Tongue (tissue), 2 donors: Measurements from ENCODE around the gene ATP5F1D. TPM values are rescaled to one million over a fixed set of nuclear protein-coding genes. Genes with fewer than 3 reads are reported as not detected.

Source experiments
- DNase-seq: peaks from one replicate; pipeline ENCODE4 v3.0.0-alpha.2; 2015
- total RNA-seq: library from RNA; depleted of rRNA; stranded (reverse); fragments of >200 nt; gene quantifications from one replicate; pipeline ENCODE4 v1.2.3, GENCODE V29; 2014

Gene ATP5F1D
- total RNA-seq, 1 donor from 2014 or later, result 67.2 TPM

DNA sequence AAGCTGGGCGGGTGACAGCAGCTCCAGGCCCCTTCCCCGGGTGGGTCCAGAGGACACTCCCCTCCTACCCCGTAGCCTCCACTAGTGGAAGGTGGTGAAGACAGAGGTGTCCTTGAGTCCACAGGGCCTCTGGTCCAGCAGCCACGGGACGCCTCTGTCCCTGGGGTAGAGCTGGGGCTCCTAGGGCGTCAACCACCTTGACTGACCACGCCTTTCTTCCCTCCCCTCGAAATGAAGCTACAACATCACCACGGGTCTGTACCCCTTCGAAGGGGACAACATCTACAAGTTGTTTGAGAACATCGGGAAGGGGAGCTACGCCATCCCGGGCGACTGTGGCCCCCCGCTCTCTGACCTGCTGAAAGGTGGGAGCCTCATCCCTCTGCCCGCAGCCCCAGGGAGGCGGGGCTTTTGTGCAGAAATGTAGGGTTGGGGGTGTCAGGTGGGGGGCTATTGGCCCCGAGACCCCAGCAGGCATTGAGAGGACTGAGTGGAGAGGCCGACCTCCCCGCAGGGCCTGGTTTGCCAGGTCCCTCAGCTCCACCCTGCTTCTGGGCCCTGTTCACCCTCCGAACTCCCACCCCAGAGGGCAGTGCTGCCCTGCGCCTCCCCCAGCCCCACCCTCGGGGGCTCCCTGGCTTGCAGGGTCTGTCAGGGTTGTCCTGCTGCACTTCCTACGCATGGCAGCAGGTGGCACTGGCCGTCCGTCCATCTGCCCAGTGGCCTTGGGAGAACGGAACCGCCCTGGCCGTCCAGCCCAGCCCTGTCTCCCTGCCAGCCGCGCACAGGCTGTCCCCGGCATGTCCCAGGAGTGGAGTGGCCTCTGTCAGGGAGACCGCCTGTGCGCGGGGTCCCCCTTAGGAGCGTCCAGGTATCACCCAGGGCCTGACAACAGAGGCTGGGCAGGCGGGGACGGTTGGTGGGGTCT is 20.3 kb upstream of the ATP5F1D start:
- DNase-seq, result peak; percentile 74

DNA sequence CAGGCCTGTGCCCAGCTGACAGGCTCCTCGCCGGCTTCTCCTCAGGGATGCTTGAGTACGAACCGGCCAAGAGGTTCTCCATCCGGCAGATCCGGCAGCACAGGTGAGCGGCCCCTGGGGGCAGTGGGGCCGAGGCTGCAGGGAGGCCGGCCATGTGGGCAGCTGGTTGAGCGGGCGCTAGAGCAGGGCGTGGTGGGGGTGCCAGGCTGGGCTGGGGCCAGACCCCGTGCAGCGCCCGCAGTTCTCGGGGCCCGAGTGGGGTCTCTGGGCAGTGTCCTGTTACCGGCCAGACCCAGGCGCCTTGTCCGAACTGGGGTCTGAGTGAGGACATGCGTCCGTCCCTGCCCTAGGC is 19.7 kb upstream of the ATP5F1D start:
- no peak for DNase-seq

DNA sequence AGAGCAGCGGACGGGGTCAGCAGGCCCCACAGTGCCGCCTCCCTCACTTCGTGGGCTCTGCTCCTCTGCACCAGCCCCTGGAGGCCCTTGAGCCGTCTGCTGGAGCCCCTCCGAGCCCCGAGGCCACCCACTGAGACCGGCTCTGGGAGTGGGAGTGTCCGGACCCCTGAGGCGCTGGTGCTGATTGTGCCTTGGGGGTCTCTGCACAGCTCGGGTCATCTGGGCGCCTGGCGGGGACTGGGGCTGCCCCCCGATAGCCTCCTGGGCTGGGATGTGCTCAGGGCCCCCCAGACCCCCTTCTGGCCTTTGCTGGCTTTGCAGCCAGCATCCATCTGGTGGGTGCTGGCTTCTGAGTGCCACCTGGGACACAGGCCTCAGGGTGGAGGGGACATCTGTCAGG is 19.2 kb upstream of the ATP5F1D start:
- no peak for DNase-seq

DNA sequence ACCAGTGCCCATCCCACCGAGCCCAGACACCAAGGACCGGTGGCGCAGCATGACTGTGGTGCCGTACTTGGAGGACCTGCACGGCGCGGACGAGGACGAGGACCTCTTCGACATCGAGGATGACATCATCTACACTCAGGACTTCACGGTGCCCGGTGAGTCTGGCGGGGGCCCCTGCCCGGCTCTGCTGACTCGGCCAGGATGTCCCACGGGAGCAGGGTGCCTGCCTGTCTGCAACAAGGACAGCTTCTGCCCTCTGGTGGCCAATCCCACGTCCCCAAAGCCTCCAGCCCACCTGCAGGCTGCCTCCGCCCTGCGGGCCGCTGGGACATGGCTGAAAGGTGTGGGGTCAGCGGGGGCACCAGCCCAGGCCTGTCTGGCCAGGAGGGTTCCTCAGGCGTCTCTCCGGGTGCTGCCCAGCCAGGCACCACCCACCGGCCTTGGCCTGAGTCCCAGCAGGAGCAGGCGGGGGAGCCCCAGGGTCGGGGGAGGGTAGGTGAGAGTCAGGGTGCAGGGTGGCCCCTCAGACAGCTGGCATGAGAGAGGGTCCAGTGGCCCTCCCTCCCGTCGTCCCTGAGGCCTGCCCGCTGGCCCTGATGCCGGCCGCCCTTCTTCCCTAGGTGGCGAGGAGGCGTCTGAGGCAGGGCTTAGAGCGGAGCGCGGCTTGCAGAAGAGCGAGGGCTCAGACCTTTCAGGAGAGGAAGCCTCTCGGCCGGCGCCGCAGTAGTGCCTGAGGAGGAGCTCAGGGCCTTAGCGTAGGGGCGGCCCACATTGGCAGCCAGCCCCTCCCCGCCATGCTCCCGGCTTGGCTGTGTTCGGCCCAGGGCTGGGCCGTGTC is 18.3 kb upstream of the ATP5F1D start:
- DNase-seq, result no peak

DNA sequence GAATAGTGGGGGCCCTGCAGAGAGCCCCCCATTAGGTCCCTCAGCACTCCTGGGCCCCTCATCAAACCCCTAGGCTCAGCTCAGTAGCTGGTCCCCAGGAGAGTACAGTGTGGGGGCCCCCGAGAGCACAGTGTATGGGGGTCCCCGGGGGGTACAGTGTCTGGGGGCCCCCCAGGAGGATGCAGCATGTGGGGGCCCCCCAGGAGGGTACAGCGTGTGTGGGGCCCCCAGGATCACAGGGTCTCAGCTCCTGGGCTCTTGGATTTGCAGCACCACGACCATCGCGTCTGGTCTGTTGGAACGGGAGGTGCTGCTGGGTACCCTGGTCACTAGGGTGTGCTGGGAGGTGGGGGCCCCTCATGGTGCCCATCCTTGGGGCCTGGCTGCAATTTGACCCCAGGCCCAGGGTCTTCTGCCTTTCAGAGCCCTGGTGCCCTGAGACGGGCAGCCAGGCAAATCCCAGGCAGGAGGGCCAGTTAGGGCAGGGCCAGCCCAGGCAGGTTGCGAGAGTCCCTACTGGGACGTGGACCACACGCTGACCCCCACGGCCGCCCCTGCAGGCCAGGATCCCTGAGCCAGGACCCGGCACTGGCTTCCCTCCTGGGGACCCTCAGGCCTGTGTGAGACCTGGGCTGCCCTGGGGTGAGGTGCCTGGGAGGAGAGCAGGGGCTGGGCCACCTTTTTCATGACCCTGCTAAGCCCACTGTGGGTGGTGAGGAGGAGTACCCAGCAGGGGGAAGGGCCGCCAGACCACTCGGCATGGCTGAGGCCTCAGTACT is 17.3 kb upstream of the ATP5F1D start:
- no peak for DNase-seq

DNA sequence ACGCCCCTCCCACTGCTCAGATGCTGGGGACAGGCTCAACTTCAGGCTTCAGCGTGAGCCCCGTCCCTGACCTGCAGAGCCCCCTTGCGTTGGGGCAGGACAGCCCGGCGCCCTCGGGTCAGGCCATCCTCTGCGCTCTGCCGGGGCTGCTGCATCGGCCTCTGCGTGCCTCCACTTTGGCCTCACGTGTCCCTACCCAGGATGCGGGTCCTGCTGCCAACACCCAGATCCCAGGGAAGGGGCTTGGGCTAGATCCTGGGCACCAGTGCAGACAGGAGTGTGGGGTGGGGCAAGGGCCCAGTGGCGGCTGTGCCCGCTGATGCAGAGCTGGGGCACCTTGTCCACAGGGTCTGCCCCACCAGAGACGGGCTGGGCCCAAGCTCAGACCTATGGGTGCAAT is 16.7 kb upstream of the ATP5F1D start:
- no peak for DNase-seq

DNA sequence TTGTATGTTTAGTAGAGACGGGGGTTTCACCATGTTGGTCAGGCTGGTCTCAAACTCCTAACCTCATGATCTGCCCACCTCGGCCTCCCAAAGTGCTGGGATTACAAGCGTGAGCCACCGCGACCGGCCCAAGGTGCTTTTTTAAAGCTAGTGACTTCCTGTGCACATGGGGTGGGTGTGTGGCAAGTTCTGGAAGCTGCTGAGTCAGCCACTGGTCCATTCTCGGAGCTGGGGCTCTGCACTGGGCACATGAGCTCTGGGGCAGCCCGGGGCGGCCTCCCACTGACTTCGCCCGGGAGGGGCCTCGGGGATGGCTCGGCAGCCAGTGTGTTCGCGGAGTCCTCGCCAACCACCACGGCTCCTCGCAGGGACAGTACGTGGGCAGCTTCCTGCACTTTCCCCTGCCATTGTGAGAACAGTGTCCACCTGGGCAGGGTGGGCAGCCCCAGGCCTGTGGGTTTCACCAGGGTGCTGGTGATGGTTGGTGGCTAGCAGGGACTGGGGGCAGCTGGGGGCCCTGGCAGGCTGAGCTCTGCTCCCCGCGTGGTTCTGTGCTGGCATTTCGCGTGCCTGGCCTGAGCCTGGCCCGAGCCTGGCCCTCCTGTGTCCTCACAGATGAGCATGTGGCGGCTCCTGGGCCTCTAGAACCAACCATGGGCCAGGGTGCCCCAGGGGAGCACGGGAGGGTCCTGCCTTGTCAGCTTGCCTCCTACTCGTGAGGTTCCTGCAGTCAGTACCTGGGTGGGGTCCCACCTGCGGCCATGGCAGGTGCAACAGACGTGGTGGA is 15.9 kb upstream of the ATP5F1D start:
- DNase-seq, result no peak

DNA sequence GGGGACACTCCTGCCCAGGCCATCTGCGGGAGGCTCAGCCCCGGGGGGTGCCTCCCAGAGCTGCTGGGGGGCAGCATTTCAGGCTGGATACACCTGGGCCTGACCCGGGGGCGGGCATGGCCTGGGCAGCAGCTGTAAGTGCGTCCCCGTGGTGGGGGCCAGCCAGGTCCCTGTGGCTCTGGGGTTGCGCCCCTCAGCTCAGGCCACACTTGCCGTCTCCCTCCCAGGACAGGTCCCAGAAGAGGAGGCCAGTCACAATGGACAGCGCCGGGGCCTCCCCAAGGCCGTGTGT is 15.4 kb upstream of the ATP5F1D start:
- no peak for DNase-seq

DNA sequence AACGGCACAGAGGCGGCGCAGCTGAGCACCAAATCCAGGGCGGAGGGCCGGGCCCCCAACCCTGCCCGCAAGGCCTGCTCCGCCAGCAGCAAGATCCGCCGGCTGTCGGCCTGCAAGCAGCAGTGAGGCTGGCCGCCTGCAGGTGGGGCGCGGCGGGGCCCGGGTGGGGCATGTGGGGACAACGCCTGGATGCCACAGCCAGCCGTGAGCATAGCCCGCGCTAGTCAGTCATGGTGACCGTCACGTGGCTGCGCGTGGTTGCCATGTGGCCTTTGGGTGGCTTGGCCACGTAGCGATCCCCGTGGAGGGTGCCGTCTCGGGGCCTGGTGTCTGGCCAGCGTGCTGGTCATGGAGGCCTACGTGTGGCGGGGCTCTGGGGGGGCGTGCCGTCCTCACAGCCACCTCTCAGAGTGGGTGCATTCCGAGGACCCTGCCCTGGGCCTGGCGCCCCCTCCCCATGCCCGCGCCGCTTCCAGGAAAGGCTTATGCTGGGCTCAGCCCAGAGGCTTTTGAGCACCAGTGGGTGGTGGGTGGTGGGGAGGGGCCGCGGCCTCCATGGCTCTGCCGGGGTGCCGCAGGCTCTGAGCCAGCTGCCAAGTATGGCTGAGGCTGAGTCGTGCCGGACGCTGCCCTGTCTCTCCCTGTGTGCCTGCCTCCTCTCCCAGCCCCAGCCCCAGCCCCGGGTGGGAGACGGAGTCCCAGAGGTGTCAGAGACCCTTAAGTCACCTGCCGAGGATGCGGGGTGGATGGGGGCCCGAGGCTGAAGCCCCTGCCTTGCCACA is 14.8 kb upstream of the ATP5F1D start:
- no peak for DNase-seq

DNA sequence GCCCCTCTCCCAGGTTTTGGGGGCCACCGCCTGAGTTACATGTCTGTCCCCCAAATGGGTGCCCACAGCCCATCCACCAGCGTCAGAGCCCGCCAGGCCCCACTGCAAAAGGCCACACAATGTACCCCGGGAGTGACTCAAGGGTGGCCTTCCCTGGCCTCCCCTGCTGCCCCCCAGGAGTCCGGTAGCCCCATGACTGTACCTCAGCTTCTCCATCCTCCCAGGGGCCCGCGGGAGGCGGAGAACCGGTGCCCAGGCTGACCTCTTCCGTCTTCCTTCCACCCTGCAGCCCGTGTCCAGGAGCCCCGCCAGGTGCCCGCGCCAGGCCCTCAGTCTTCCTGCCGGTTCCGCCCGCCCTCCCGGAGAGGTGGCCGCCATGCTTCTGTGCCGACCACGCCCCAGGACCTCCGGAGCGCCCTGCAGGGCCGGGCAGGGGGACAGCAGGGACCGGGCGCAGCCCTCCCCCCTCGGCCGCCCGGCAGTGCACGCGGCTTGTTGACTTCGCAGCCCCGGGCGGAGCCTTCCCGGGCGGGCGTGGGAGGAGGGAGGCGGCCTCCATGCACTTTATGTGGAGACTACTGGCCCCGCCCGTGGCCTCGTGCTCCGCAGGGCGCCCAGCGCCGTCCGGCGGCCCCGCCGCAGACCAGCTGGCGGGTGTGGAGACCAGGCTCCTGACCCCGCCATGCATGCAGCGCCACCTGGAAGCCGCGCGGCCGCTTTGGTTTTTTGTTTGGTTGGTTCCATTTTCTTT is 14.1 kb upstream of the ATP5F1D start:
- DNase-seq, result no peak

DNA sequence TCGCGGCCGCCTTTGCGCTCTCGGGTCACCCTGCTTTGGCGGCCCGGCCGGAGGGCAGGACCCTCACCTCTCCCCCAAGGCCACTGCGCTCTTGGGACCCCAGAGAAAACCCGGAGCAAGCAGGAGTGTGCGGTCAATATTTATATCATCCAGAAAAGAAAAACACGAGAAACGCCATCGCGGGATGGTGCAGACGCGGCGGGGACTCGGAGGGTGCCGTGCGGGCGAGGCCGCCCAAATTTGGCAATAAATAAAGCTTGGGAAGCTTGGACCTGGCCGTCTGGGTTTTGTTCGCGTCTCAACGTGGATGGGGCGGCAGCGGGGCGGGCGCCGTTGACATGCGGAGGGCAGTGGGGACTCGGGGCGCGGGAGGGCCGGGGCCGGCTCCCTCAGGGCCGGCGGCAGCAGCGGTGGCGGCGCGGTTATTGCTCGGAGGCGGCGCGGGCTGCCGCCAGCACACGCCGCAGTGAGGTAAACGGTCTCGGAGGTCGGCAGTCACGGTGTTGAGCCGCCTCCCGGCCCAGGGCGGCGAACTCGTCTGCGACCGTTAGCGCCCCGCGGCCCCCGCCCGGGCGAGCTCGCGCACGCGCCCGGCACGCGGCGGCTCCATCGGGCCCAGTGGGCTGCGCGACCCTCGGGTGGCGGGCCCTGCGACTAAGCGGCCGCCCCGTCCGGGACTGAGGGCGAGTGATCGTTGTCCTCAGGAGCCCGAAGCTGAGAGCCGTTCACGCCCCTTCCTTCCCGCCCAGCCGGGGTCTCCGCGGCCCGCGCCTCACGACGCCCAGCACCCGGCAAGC is 13.2 kb upstream of the ATP5F1D start:
- no peak for DNase-seq

DNA sequence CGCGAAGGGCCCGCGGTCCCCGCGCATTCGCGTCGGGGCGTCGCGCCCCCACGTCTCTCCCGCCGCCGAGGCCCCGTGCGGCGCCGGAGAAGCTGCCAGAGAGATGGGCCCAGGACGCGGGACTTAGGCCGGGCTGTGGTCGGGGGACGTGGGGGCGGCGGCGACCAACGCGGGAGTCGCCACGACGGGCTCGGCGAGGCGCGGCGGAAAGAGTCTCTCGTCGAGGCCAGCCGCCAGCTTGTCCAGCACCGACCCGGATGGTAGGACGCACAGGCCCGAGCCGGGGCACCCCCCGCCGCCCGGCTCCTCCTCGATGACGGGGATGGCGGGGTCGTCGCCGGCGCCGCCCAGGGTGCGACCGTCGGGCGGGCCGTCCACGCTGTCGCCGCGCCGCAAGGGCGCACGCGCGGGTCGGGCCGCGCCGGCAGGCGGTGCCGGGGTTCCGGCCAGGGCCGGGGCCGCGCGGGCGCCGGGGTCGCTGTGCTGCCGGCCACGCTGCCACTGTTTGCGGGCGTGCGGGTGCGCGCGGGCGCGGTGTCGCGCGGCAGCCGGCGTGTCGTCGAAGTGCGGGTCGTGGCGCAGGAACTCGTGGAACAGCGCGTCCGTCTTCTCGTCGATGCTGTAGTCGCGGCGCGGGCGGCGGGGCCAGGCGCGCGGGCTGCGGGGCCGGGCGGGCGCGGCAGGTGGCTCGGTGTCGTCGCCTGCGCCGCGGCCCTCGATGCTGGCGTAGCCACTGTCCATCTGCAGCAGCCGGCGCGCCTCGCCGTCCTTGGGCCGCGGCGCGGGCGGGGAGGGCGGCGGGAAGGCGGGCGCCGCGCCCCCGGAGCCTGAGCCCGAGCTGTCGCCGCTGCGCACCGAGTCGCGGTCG is 12.3 kb upstream of the ATP5F1D start:
- no peak for DNase-seq

DNA sequence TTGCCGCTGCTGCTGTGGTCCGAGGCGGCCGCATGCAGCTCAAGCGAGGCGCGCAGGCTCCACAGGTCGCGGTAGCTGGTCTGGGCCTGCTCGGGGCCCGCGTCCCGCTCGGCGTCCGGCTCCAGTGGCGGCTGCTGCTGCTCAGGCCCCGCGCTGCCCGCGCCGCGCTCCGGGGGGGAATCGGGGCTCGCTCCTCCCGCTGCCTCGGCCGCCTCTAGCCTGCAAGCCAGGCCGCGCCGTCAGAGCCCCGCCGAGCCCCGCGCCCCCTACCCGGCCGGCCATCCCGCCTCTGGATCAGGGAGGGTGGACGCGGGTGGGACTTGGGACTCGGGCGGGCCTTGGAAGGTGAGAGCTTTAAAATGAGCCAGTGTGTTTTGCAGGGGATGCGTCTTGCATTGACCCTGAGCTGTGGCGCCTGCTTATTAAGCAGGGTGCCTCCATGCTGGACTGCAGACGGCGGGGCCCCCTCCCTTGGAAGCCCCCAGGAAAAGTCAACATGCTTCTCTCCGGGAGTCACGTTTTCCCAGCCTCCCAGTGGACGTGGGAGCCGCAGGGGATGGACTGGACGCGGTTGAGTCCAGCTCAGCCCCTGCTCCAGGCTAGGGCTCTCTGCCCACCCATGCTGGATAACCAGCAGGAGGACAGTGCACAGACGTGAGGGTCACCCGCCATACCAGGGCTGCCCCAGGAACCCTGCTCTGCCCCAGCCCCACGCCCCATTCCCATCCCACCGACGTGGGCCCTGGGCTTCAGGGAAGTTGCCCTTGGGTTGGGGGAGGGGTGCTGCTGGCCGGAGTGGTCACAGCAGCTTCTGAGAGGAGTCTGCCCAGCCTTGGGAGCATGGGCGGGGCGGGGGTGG is 11.4 kb upstream of the ATP5F1D start:
- DNase-seq, result no peak

DNA sequence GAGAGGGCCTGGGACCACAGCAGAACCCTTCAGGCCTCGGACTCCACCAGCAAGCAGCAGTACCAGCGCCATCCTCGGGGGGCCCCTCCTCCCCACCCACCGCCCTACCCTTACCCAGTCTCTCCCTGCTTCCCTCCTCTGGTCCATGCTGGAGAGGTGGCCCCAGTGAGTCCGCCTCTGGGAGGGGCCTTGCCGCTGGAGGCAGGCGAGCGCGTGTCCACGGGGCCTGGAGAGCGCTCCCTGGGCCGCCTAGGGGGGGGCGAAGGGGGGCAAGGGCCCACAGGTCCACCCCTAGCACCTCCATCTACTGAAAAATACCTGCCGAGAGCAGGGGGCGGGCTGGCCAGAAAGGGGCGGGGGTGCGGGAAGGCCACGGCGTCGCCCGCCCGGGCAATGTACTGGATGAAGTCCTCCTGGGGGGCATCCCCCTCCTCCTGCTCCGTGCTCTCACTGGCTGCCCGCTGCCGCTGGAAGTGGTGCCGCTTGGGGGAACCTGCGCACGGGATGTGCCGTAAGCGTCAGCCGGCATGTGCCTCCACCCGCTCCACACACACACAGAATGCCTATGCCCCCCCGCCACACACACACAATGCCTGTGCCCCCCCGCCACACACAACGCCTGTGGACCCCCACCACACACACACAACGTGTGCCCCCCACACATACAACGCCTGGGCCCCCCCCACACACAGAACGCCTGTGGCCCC is 10.6 kb upstream of the ATP5F1D start:
- DNase-seq, result no peak

DNA sequence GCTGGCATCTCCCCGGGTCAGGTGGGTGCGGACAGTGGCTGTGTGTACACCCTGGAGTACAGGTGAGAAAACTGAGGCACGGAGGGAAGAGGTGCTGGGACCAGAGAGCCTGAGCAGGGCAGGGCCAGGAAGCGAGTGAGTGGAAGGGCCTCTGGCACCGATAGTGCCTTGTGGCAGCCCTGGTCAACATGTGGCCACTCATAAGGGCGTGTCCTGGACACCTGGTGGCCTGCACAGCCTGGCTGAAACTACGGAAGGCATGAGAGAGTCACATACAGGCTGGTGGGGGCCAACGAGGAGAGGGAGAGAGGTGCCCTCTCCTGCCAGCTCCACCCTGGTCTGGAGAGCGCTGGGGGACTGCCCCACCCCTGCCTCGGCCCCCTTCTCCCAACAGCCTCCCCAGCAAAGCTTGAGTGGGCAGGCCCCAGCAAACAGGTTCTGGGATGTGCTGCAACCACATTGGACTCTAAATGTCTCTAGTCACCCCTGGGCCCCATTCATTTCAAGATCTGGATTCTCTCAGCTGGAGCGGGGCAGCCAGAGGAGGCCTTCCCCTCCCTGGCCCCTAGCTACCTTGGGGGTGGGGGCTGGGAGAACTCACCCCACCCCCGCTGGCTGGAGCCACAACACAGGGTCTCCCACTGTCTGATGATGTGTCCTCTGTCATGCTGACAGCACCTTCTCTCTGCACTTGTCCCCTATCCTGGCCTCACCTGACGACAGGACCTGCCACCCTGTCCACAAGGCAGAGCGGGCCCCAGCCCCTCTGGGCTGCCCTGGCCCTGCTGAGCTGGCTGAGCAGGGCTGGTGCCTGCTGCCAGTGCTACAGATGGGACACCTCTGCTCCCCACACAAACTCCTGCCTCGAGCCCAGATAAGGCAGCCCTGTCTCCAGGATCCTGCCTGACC is 9.6 kb upstream of the ATP5F1D start:
- peak; percentile 67 for DNase-seq

DNA sequence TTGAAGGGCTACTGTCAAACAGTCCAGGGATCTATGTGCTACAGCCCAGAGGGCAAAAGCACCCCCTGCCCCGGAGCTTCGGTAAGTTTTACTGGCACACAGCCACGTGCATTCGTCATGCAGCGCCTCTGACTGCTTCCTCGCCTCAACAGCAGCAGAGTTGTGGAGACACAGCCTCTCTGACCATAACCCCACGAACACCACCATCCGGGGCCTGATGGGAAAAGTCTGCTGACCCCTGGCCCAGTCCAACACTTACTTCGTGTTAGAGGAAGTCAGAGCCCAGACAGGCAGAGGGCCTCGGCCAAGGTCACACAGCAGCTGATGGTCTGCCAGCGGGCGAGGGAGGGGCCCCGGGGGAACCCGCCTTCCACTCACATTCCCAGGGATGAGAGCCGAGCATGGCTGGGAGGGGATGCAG is 8.9 kb upstream of the ATP5F1D start:
- DNase-seq, result peak; percentile 71
